ENCODE results near the gene GALNT14.

The GALNT14 gene

DNA sequence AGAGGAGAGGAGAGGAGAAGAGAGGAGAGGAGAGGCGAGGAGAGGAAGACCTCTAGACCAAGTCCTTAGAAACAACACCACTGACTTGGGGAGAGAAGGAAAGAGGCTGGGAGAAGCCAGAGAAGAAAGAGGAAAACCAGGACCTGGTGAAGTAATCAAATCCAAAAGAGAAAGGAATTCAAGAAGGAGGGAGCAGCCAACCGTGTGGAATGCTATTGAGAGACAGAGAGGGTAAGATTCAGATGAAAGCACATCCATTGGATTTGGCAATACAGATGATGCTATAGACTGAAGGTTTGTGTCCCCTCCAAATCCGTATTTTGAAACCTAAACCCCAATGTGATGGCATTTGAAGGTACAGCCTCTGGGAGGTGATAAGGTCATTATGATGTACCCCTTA lies 50.7 kb downstream of the GALNT14 start:
- DNase-seq (ENCODE audit: low read depth): no peak

DNA sequence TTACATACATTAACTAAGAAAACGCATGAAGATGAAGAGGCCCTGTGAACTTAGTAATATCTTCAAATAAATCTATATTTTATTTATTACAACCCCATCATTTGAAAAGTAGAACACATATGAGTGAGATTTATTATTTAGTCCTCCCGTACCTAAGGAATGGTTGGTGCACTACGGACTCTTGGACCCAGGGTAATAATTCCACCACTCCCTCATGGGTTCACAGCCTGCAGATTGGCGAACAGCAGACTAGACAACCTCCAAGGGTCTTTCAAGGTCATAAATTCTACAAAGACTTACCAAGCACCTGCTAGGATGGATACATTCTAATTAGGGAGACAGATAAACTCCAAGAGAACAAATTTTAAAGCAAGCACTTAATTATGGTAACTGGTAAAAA lies 51.6 kb downstream of the GALNT14 start:
- DNase-seq (ENCODE audit: low read depth): no peak

DNA sequence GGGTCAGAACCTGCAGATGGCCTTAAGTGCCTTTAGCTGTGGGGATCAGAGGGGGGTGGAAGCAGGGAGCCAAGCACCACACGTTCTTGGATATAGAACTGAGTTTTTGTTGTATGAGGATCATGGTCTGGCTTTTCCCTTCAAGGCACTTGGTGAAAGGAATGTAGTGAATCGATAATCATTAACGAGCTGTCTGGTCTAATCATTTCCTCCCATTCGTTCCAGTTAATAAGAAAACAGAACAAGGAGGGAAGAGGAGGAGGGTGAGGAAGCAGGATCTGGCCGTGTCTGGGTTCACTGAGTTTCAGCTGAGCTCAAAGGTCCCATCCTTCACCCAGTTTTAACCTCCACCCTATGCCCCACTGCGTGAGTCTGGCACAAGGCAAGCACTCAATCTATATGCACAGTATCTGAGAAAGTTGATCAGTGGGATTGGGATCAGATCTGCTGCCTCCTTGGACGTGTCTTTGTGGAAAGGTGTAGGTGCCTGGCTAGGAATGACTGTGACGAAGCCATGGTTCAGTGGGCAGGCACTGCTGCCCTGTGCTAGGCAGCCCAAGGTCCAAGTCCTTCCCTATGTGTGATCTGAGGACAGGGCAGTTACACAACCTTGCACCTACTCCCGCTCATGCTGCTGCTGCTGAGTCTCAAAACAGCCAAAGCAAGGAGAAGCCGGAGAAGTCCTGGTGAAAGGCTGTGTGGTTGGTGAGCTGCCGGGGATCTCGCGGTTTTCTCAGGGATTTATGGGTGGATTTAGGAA lies 54.8 kb downstream of the GALNT14 start:
- no peak for DNase-seq (ENCODE audit: low read depth)

DNA sequence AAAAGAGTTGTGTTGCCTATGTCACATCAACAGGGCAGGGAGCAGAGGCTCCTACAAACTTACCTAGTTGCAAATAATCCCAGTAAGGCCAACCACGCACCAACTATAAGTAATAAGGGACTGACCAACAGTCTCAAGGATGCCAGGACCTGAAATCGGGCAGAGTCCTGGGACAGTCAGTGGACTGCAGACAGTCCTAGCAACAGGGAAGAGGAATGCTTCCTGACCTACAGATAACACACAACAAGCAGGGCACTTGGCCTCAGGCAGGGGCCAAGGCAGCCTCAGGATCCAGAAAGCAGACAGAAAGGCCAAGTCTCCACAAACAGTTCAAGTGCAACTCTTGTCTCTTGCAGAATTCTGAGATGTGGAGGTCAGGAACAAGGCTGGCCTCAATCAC lies 56.2 kb downstream of the GALNT14 start:
- DNase-seq (ENCODE audit: low read depth): no peak

DNA sequence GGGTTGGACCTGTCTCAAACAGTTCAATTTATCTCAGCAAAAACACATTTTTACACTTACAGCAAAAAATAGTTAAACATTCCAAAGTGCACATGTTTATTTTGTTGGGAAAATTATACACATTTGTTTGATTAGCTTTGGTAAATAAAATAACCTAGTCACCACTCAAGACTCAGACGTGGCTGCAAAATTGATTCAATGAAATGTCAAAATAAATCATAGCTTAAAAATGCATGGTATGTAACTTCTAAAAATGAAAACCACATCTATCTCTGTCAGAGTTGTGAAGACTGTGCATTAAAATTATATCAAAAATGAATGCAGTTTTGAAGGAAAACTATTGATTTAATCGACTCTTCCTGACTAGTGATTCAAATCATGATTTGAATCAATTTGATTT lies 56.7 kb downstream of the GALNT14 start:
- DNase-seq (ENCODE audit: low read depth): no peak

DNA sequence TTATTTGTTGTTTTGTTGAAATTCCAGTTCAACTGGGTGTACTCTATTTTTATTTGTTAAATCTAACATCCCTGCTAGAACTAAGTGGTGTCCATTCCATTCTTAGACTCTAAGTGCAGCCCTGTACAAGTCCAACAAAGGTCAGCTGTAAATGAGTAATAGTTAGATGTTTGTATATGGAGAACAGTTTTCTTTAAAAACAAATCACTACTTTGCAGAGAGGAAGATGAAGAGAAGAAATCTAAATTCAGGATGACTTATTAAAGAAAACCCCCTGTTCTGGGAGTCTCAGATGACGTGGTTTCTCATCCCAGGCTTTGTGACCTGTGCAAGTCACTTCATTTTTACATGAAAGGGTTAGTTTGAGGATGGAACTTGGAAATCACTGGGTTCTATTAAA lies 57.9 kb downstream of the GALNT14 start:
- DNase-seq (ENCODE audit: low read depth): no peak

DNA sequence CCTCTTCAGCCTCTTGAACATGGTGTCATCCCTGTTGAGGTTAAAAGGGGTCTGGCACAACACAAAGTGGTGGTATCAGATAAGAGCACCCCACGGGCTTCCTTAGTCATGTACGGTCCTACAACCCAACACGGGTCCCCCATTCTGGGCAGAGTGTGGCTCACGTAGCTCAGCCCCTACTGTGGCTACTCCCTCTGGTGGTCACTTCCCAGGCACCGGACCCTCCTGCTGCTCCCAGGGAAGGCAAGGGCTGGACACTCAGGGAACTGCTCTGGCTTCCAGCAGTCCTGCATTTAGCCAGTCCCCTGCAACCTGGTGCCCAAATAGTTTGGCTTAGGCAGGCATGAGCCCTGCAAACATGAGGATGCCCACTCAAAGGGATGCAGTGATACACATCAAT lies 58.6 kb downstream of the GALNT14 start:
- DNase-seq (ENCODE audit: low read depth): no peak

DNA sequence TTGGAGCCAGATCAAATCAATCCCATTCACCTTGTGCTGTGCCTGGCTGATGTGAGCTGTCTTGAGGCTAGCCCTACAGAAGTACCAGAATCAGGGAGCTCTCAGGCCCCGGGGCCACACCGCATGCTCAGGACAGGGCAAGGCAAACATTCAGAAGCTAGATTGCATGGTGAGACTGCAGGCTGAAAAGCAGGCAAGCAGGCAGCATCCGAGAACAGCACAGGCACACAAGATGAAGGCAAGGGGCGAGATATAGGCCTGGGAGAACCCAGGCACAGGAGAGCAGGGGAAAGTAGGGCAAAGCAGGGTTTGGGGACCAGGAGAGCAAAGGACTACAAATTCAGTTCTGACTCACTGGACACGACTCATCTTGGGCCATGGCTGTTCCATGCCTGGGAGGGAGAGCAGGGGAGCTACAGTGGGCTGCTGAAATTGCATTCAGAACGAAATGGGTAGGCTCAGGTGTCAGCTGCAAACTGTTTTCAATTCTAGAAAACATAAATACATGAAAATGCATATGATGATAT lies 59.6 kb downstream of the GALNT14 start:
- DNase-seq (ENCODE audit: low read depth): no peak

DNA sequence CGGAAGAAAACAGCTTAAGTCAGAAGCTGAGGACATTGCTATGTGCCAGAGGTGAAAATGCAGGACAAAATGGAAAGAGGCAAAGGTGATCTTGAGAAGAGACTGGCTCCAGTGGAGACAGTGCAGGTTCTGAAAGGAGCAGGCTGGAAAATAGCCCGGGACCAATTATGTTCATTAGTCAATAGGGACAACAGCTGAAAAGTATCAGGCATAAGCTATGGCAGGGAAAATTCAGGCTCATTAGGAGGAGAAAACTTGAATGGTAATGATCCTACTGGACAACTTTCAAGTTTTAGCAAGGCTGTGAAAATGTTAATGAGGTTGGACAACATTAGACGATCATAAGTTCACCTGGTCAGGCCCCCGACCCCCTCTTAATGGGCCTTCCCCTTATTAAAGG lies 60.2 kb downstream of the GALNT14 start:
- DNase-seq (ENCODE audit: low read depth): no peak

DNA sequence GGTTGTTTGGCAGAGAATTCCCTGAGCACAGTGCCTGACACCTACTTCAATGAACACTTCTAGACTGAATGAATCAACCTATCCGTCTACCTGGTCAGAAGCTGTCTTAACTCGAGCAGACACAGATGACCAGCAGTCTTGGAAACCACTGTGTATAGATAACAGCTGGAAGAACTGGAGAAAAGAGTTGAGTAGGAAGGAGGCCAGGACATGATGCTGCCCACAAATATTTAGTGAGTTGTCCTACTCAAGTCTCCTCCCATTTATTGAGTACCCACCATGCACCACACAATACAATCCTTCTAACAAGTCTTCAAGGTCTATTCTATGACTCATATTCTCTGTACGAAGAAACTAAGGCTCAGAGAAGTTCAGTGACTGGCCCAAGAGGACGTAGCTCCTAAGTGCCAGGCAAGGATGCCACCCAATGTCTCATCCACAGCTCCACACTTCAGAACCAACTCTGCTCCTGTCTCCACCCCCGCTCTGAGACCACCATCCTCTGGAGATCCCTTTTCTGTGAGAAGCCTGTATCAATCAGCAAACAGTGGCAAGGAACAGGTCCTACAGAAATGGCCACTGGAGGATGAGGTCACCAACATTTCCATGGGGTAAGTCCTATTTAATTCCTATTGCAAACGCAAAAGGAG lies 62.2 kb downstream of the GALNT14 start:
- peak; percentile 22 for DNase-seq (ENCODE audit: low read depth)

DNA sequence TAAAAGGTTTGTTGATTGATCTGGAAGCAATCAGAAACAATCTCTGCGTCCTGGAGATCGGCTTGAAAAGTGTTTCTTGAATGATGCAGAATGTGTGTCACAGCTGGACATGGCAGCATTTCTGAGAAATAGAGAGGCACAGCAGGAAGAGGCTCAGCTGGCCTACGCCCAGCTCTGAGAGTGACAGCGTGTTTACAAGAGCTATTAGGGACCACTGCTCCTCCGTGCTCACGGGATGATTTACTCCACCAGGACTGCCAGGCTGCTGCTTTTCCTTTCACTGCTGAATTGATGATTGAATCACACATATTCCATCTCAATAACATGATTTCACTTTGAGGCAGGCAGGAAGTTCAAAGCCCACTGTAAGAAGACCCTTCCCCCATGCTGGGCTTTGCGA lies 62.8 kb downstream of the GALNT14 start:
- no peak for DNase-seq (ENCODE audit: low read depth)

DNA sequence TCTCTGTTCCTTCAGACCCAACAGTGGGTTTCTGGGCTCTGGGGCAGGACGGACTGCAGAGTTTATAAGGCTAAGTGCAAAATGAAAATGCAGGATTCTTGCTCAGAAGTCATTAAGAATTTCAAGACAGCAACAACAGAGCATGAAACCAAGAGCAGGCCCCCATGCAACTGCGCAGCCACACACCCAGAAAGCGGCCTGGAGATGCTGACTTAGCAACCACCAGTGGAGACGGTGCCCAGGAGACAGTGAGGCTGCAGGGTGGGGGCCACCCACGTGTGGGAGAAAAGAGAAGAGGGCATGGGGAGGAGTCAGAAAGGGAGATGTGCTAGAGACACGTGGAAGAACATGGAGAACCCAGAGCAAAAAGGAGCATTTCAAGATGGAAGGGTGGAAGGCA lies 66.5 kb downstream of the GALNT14 start:
- no peak for DNase-seq (ENCODE audit: low read depth)

DNA sequence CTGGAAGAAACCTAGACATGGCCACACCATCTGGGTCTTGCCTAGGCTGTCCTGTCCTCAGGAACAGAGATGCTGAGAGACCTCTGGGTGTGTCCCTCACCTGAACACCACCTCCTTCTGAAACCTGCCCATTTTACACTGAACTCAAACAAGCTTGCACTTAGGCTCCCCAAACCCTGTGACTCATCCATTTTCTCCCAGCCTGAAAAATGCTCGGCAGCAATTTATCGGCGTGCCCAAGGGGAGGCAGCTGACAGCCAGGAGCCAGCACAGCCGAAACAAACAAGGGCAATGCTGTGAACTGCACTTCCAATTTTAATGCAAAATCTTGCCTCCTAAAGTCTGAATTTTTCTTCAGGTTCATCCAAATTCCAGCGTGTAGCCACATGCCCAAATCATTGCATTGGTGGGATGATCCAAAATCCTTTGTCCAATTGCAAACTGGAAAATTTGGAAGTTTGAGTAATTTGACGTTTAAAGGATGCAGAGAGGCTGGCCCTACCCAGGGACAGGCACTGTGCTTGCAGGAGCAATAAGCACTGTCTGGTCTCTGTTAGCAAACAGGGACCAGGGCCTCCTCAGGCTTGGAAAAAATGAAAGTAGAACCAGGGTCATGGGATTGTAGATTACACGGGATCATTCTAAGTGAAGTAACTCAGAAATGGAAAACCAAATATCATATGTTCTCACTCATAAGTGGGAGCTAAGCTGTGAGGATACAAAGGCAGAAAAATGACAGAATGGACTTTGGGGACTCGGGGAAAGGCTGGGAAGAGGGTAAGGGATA lies 67.7 kb downstream of the GALNT14 start:
- no peak for DNase-seq (ENCODE audit: low read depth)

DNA sequence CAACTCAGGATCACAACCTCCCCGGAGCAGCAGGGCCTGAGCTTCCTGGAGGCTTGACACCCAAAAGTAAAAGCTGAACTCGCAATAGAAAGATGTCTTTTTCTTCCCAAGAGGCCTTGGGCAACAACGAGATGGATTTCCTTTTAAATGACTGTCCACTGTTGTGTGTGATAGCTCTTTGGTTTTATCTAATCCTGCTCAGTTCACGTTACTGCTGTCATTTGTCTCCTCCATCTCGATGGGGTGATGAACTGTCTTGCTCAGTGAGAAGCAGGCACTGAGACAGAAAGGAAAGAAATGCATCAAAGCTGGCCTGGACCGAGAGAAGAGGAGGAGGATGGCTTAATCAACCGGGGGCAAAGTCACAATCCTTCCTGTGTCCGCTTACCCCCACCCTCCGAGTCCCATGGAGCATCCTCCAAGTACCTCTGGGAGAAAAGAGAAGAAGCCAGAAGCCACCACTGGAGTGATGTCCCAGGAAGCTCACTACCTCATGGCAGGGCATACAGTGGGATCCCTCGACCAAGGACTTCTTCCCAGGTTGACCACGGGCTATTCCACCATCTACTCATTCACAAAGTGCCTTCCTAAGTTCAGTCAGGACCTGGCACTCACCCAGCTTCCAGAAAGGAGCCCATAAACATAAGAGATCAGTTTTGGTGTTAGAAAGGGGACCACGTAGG lies 68.5 kb downstream of the GALNT14 start:
- DNase-seq (ENCODE audit: low read depth): no peak

DNA sequence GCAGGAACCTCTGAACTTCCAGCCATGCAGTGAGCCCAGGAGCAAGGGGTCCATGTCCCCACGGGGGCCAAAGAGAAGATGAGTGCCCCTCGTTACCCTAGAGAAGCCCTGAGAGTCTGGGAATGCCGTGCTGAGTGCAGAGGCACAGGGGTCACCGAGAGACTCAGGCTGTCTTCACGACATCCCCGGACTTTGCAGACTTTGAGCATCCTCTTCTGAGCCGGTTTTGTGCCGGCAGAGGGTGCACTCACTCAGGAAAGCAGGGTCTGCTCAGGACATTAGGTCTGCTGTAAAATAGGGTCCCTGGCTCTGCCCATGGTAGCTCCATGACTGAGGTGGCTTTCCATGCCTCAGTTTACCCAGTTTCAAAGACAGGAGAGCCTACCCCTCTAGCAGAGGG lies 71.0 kb downstream of the GALNT14 start:
- DNase-seq (ENCODE audit: low read depth): no peak

DNA sequence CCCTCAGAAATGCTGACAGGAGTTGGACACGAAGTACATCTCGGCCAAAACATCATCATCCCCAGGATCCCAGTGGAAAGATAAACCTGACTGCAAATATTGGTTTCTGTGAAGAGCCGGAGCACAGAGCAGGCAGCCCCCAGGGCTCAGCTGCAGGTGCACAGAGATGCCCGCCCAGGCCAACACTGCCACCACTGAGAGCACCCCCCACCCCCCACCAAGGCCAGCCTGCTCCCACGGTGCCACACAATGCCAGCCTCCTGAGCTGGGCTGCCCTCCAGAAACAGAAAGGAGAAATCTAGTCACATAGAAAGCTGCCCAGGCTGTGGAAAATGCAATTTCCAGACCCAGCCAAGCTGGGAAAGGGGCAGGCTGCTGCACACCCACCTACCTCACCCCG lies 71.7 kb downstream of the GALNT14 start:
- no peak for DNase-seq (ENCODE audit: low read depth)

DNA sequence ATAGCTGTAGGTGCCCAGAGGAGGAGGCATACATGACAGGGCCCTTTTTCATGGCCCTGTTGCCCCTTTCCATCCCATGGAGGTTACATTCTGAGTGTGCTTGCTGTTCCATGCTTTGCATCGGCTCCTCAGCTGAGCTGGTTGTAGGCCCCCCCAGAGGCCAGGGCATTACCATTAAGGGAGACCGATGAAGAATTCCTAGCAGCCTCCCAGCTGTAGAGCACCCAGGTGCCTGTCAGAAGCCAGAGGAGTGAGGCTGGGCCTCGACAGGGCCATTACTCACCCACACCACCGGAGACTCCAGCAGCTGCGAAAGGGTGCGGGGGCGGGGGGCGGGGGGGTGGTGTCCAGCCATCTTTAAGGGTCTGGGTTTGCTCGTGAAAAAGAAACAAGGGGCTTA lies 72.2 kb downstream of the GALNT14 start:
- no peak for DNase-seq (ENCODE audit: low read depth)

DNA sequence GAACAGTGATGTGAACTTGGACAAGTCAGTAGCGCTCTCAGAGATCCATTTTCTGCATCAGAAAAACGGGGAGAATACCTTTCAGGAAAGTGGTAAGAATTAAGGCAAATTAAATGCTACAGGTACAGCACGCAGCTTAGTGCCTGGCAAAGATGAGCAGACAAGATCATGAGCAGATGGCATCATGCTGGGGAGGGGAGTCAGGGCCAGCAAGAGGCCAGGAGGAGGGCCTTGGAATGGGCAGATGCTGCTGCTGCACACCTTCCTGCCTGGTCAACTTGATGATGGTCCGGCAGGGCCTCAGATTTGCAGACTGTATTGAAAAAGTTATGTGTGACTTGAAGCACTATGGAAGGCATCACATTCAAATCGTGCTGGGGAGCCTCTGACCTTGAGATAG lies 72.9 kb downstream of the GALNT14 start:
- DNase-seq (ENCODE audit: low read depth): no peak

DNA sequence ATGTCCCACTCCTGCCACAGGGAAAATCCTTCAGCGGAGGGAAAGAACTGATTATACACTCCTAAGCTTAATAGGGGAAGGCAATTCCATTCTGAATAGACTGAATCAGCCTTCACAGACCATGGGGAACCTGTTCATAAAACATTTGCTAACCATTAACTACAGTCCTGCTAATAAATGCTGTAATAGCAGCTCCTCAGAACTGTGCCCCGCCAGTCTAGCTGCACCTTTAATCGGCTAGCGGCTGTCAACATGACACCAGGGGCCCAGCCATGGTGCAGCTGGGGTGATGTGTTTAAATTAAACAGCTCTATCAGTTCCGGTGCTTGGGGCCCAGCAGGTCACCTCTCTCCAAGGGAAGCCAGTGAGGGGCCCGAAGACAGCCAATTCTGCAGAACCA lies 77.8 kb downstream of the GALNT14 start:
- no peak for DNase-seq (ENCODE audit: low read depth)

DNA sequence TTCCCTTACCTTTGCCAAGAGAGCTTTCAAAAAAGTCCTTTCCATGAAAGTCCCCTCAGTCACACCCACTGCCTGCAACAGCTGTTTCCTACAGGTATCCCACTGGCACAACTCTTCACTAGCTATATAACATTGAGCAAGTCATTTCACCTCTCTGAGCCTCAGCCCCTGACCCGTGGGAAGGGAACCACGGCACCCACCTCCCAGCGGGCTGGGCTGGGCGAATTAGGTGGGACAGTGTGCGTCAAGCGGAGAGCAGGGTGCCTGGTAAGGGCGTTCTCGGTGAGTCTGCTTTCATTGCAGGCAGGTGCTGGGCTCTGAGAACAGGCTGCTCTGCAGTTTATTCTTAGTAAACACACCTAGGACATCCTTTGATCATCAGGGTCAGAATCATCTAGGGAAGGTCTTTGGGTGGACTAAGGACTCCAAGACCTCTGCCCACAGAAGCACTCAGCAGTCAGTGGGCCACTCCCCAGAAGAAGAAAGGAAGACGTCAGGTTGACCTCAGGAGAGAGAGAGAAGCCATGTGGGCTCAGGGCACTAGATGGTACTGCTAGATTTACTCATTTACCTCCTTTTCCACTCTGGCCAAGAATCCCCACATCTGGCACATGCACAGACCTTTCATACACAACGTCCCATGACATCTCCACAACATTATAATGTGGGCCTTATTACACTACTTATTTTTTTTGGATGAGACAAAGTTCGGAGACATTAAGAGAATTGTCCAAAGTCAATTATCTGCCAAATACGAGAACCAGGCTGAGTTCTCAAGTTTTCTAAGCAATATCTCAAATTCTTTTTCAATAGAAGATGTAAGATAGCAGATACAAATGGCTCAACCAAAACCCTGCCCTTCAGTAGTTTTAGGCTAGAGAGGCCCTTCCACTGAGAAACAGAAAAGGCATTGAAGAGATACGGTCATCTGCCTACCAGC lies 79.9 kb downstream of the GALNT14 start:
- DNase-seq (ENCODE audit: low read depth): no peak

DNA sequence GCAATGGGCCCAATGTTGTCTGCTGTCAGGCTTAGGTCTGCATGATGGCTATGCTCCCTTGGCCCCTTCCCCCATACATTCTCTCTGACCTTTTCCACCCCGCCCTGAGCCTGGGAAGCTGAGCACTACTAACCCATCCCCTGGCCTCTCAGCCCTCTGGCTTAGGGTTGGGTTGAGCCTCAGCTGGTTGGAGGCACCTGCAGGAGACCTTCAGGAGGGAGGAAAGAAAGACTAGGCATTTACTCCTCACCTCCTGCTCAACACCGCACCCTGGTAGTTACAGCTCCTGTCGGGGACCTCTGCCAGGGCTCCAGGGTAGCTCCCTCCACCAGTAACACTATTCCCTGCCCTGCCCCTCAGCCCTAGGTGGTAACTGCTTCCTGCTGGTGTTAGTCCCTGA lies 80.5 kb downstream of the GALNT14 start:
- no peak for DNase-seq (ENCODE audit: low read depth)

Measured in fibroblast of the conjunctiva (primary cell).